Ovary (tissue), 3 donors: ENCODE results near the gene PDPR.
"Not testable (repeated sequence)": the region's sequence is repeated elsewhere in the genome, so short reads cannot be mapped to it uniquely, and the experiment has no call there.

Experiments
- POLR2A ChIP-seq: fragments of 450-650 bp; IDR thresholded peaks from one replicate; pipeline ENCODE4 v1.6.1; 2017; ENCODE audit warnings: antibody characterized with exemption, mild to moderate bottlenecking, moderate library complexity
- TF ChIP-seq, protein P1 (sequence below), 3 donors: fragments of 450-650 bp in 2 of 3; fragments of 200-600 bp in 1 of 3; IDR thresholded peaks; one replicate each; pipeline versions ENCODE4 v1.5.1 to v1.8.0; 2016 to 2022; ENCODE audit warnings: antibody characterized with exemption in 3 of 3, mild to moderate bottlenecking in 1 of 3
- donor health status: DM: no; HTN: no; CAD: no.

DNA sequence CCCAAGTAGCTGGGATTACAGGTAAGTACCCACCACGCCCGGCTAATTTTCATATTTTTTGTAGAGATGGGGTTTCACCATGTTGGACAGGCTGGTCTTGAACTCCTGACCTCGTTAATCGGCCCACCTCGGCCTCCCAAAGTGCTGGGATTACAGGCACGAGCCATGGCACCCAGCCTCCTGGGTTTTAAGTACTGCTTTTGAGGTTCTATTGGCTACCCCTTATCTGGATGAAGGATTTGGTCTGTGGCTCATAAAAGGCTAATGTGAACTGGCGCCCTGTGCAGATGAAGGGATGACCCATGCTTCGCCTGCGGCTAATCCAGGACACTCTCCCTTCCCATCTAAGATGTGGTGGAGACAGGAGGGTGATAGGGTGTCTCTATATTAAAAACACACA lies 85.0 kb downstream of the PDPR start:
- TF ChIP-seq POLR2A, result not testable (repeated sequence)
- TF ChIP-seq, protein P1, sequence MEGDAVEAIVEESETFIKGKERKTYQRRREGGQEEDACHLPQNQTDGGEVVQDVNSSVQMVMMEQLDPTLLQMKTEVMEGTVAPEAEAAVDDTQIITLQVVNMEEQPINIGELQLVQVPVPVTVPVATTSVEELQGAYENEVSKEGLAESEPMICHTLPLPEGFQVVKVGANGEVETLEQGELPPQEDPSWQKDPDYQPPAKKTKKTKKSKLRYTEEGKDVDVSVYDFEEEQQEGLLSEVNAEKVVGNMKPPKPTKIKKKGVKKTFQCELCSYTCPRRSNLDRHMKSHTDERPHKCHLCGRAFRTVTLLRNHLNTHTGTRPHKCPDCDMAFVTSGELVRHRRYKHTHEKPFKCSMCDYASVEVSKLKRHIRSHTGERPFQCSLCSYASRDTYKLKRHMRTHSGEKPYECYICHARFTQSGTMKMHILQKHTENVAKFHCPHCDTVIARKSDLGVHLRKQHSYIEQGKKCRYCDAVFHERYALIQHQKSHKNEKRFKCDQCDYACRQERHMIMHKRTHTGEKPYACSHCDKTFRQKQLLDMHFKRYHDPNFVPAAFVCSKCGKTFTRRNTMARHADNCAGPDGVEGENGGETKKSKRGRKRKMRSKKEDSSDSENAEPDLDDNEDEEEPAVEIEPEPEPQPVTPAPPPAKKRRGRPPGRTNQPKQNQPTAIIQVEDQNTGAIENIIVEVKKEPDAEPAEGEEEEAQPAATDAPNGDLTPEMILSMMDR (IDR thresholded peaks at IDR 0.05), result not testable (repeated sequence)
